Measurements from ENCODE around the gene DYNLT1. TPM values are rescaled to one million over a fixed set of nuclear protein-coding genes. Genes with fewer than 3 reads are reported as not detected.

The DYNLT1 gene
- total RNA-seq, 1 experiment from 2014 or later, result 96.6 TPM

GRCh38 chr6:158622545-158623190 lies 21.9 kb downstream of the DYNLT1 start:
- Mint-ChIP-seq H3K4me1 (ENCODE audit: low read depth, unreplicated experiment) (no peaks in the 10 kb centered on the region), H3K27me3 (ENCODE audit: insufficient read depth, unreplicated experiment) (no peaks in the 10 kb centered on the region), H3K36me3 (ENCODE audit: insufficient read depth, unreplicated experiment) (peaks cover 78% of the 10 kb centered on the region), H3K27ac (ENCODE audit: unreplicated experiment) (no peak overlapping the region), H3K9me3 (ENCODE audit: unreplicated experiment) (no peaks in the 10 kb centered on the region), H3K4me3 (ENCODE audit: unreplicated experiment) (no peak overlapping the region)
- no peak overlapping the region for H3K4me3 ChIP-seq (ENCODE audit: low read depth, low read length)
- intact Hi-C loops (cut with micrococcal nuclease; ENCODE audit: unreplicated experiment), result no loop called here
- H3K36me3 ChIP-seq (ENCODE audit: control insufficient read depth, insufficient read depth, low read length), result peaks cover 3% of the 10 kb centered on the region
- H3K27me3 ChIP-seq (replicated peaks; ENCODE audit: control insufficient read depth, insufficient read depth, low read length), result no peaks in the 10 kb centered on the region
- CTCF ChIA-PET, result no interaction called here
- TF ChIP-seq CTCF (IDR thresholded peaks at IDR 0.05; ENCODE audit: insufficient read depth in 1 of 2, low read depth in 1 of 2, low read length in 1 of 2, severe bottlenecking in 1 of 2, unreplicated experiment in 1 of 2), result no peak
- no peaks in the 10 kb centered on the region for H3K9me3 ChIP-seq
- POLR2A ChIA-PET, result no interaction called here
- no peaks in the 10 kb centered on the region for H3K4me1 ChIP-seq
- DNase-seq, result no peak
- no TSS peak for BruUV-seq (replicated peaks)

GRCh38 chr6:158621694-158622544 lies 22.6 kb downstream of the DYNLT1 start:
- POLR2A ChIA-PET, result no interaction called here
- Histone ChIP-seq H3K9me3 (no peaks in the 10 kb centered on the region), H3K4me1 (no peaks in the 10 kb centered on the region), H3K36me3 (ENCODE audit: control insufficient read depth, insufficient read depth, low read length) (peaks cover 3% of the 10 kb centered on the region), H3K27me3 (replicated peaks; ENCODE audit: control insufficient read depth, insufficient read depth, low read length) (no peaks in the 10 kb centered on the region), H3K4me3 (ENCODE audit: low read depth, low read length) (no peak overlapping the region)
- intact Hi-C loops (cut with micrococcal nuclease; ENCODE audit: unreplicated experiment), result no loop called here
- Mint-ChIP-seq H3K27me3 (ENCODE audit: insufficient read depth, unreplicated experiment) (no peaks in the 10 kb centered on the region), H3K4me3 (ENCODE audit: unreplicated experiment) (no peak overlapping the region), H3K9me3 (ENCODE audit: unreplicated experiment) (no peaks in the 10 kb centered on the region), H3K27ac (ENCODE audit: unreplicated experiment) (peak overlapping the region; percentile 45), H3K4me1 (ENCODE audit: low read depth, unreplicated experiment) (no peaks in the 10 kb centered on the region), H3K36me3 (ENCODE audit: insufficient read depth, unreplicated experiment) (peaks cover 78% of the 10 kb centered on the region)
- TF ChIP-seq CTCF (IDR thresholded peaks at IDR 0.05; ENCODE audit: insufficient read depth in 1 of 2, low read depth in 1 of 2, low read length in 1 of 2, severe bottlenecking in 1 of 2, unreplicated experiment in 1 of 2), result no peak
- BruUV-seq (replicated peaks), result no TSS peak
- DNase-seq, result no peak
- CTCF ChIA-PET, result no interaction called here

GRCh38 chr6:158620963-158621693 lies 23.4 kb downstream of the DYNLT1 start:
- POLR2A ChIA-PET, result no interaction called here
- H3K9me3 Mint-ChIP-seq (ENCODE audit: unreplicated experiment), result no peaks in the 10 kb centered on the region
- H3K4me3 ChIP-seq (ENCODE audit: low read depth, low read length), result no peak overlapping the region

More at GRCh38 chr6:158620963-158621693, 23.4 kb downstream of the DYNLT1 start:
- H3K4me3 Mint-ChIP-seq (ENCODE audit: unreplicated experiment), result no peak overlapping the region
- H3K27ac Mint-ChIP-seq (ENCODE audit: unreplicated experiment), result peak overlapping the region; percentile 45
- Histone ChIP-seq H3K4me1 (no peaks in the 10 kb centered on the region), H3K36me3 (ENCODE audit: control insufficient read depth, insufficient read depth, low read length) (peaks cover 3% of the 10 kb centered on the region), H3K27me3 (replicated peaks; ENCODE audit: control insufficient read depth, insufficient read depth, low read length) (no peaks in the 10 kb centered on the region), H3K9me3 (no peaks in the 10 kb centered on the region)
- no peak for TF ChIP-seq CTCF (IDR thresholded peaks at IDR 0.05; ENCODE audit: insufficient read depth in 1 of 2, low read depth in 1 of 2, low read length in 1 of 2, severe bottlenecking in 1 of 2, unreplicated experiment in 1 of 2)
- no TSS peak for BruUV-seq (replicated peaks)
- CTCF ChIA-PET, result no interaction called here
- no peaks in the 10 kb centered on the region for H3K4me1 Mint-ChIP-seq (ENCODE audit: low read depth, unreplicated experiment)
- no peaks in the 10 kb centered on the region for H3K27me3 Mint-ChIP-seq (ENCODE audit: insufficient read depth, unreplicated experiment)
- no peak for DNase-seq
- intact Hi-C loops (cut with micrococcal nuclease; ENCODE audit: unreplicated experiment), result no loop called here
- peaks cover 78% of the 10 kb centered on the region for H3K36me3 Mint-ChIP-seq (ENCODE audit: insufficient read depth, unreplicated experiment)
